GM23248 (cell line): ENCODE data around the gene DCDC2B. TPM values are rescaled to one million over a fixed set of nuclear protein-coding genes. Genes with fewer than 3 reads are reported as not detected.

Experiments used
- DNase-seq: peaks from one replicate; pipeline ENCODE4 v3.0.0-alpha.2; 2015
- H2AFZ ChIP-seq: fragments of 200-600 bp; sonication (generic); 2 replicates; pipeline ENCODE4 v1.6.1; 2016; ENCODE audit warnings: antibody characterized with exemption
- H3F3A ChIP-seq: fragments of 200-600 bp; sonication (generic); 2 replicates; pipeline ENCODE4 v1.6.1; 2016; ENCODE audit warnings: mild to moderate bottlenecking, antibody characterized with exemption, mixed run types; ENCODE audit not compliant: insufficient read depth
- H3K27ac ChIP-seq: fragments of 200-600 bp; sonication (generic); 2 replicates; pipeline ENCODE4 v1.5.1; 2016; ENCODE audit warnings: mild to moderate bottlenecking
- H3K27me3 ChIP-seq: fragments of 200-600 bp; sonication (generic); replicated peaks from 2 replicates; pipeline ENCODE4 v1.6.1; 2016; ENCODE audit warnings: mild to moderate bottlenecking; ENCODE audit not compliant: insufficient read depth
- H3K36me3 ChIP-seq: fragments of 200-600 bp; sonication (generic); 2 replicates; pipeline ENCODE4 v1.6.1; 2016; ENCODE audit warnings: low read depth, mild to moderate bottlenecking
- H3K4me1 ChIP-seq: fragments of 200-600 bp; sonication (generic); 2 replicates; pipeline ENCODE4 v1.6.1; 2016; ENCODE audit warnings: mild to moderate bottlenecking; ENCODE audit not compliant: insufficient read depth
- H3K4me2 ChIP-seq: fragments of 200-600 bp; sonication (generic); one replicate; pipeline ENCODE4 v1.6.1; 2016; ENCODE audit warnings: mild to moderate bottlenecking; ENCODE audit not compliant: unreplicated experiment
- H3K4me3 ChIP-seq: fragments of 200-600 bp; sonication (generic); 2 replicates; pipeline ENCODE4 v1.5.1; 2016; ENCODE audit warnings: mild to moderate bottlenecking
- H3K79me2 ChIP-seq: fragments of 200-600 bp; sonication (generic); 2 replicates; pipeline ENCODE4 v1.6.1; 2016; ENCODE audit warnings: mild to moderate bottlenecking; ENCODE audit not compliant: insufficient read depth
- H3K9ac ChIP-seq: fragments of 200-600 bp; sonication (generic); 2 replicates; pipeline ENCODE4 v1.6.1; 2016; ENCODE audit warnings: mild to moderate bottlenecking
- H3K9me2 ChIP-seq: fragments of 200-600 bp; sonication (generic); 2 replicates; pipeline ENCODE4 v1.6.1; 2016; ENCODE audit warnings: mixed run types, mild to moderate bottlenecking, moderate library complexity; ENCODE audit not compliant: insufficient read depth
- H3K9me3 ChIP-seq: fragments of 200-600 bp; sonication (generic); one replicate; pipeline ENCODE4 v1.6.1; 2017; ENCODE audit warnings: low read depth
- H4K20me1 ChIP-seq: fragments of 200-600 bp; sonication (generic); 2 replicates; pipeline ENCODE4 v1.6.0; 2016; ENCODE audit not compliant: insufficient read depth
- EZH2 ChIP-seq: fragments of 200-600 bp; sonication (generic); IDR thresholded peaks from 2 replicates; pipeline ENCODE4 v1.6.1; 2018; ENCODE audit warnings: antibody characterized with exemption, mild to moderate bottlenecking; ENCODE audit not compliant: insufficient read depth, poor library complexity, severe bottlenecking
- EZH2phosphoT487 ChIP-seq: fragments of 200-600 bp; sonication (generic); IDR thresholded peaks from 2 replicates; pipeline ENCODE4 v1.6.1; 2018; ENCODE audit warnings: antibody characterized with exemption, moderate library complexity, mild to moderate bottlenecking, low read depth; ENCODE audit not compliant: insufficient read depth
- WGBS, 2 experiments: methylation state at CpG; one replicate each; pipeline ENCODE4 v1.1.6; 2015 to 2017; ENCODE audit warnings: low lambda C conversion rate in 2 of 2, low coverage in 1 of 2; ENCODE audit errors: missing lambda C conversion rate in 2 of 2; 5-methylcytosine and 5-hydroxymethylcytosine counted together
- in situ Hi-C: fragments of 300-500 bp; cut with MboI; formaldehyde crosslinking; loops from 2 replicates; pipeline ENCODE4 v1.15.0; 2020
- polyA plus RNA-seq: library from polyadenylated mRNA; unstranded; fragments of >200 nt; fragmentation: Nextera tagmentation; extraction: Ambion mirVana; gene quantifications from 2 replicates; pipeline ENCODE4 v1.2.1, GENCODE V29; 2016
- total RNA-seq: library from RNA; depleted of rRNA; stranded (reverse); fragments of >200 nt; shearing (Covaris generic); gene quantifications from 2 replicates; pipeline ENCODE4 v1.2.3, GENCODE V29; 2014

DCDC2B gene
- total and polyA plus RNA-seq, 2 experiments from 2014 or later: 0.21 TPM; not detected in 1

DNA sequence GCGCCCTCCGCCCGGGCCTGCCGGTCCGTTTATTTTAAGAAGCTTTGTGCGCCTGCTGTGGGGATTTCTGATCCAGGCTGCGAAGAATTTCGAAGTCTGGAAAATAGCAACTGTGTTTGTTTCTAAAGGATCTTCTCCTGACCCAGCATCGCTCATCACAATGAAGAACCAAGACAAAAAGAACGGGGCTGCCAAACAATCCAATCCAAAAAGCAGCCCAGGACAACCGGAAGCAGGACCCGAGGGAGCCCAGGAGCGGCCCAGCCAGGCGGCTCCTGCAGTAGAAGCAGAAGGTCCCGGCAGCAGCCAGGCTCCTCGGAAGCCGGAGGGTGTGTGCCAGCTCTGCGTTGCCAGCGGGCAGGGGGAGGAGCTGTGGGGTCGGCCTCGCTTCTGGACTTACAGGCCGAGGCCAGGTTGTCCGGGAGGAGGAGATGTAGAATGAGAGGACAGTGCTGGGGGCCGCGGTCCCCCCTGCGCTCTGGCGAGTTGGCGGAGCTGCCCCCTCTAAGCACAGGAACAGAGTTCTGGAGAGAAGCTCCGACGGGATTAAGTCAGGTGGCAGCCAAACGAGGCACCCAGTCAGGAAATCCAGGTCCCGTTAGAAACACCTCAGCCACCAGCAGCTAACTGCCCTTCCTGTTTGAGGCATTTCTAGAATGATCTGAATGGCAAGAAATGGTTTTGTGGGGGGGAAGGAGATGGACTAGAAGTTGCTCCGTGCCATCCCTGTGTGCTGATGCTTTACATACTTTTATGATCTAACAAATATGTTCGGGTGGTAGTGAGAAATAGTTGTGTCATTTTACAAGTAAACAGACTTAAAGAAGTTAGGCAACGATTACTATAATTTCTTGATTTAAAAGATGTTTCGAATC lies 28.5 kb upstream of the DCDC2B start:
- H3K36me3 ChIP-seq: peaks cover 19% of the 10 kb centered on the region
- peak overlapping the region; percentile 99 for H3K9ac ChIP-seq
- peak; percentile 79 for DNase-seq
- TF ChIP-seq EZH2: no peak
- no peak for TF ChIP-seq EZH2phosphoT487
- H3K4me3 ChIP-seq: peak overlapping the region; percentile 92
- H3K27me3 ChIP-seq: no peaks in the 10 kb centered on the region
- no peaks in the 10 kb centered on the region for H3K9me3 ChIP-seq
- WGBS, 2 experiments: 1% methylated on average over 27 to 36 of the region's 36 CpGs
- H3K4me1 ChIP-seq: peaks cover 30% of the 10 kb centered on the region
- H3K79me2 ChIP-seq: peaks cover 54% of the 10 kb centered on the region
- H3K4me2 ChIP-seq: peak overlapping the region; percentile 99
- peak overlapping the region; percentile 99 for H3K27ac ChIP-seq
- H3K9me2 ChIP-seq: no peaks in the 10 kb centered on the region
- in situ Hi-C loops: no loop called here
- peaks cover 47% of the 10 kb centered on the region for H3F3A ChIP-seq
- peaks cover 5% of the 10 kb centered on the region; the same call in 1 of the 2 replicates for H4K20me1 ChIP-seq
- peak overlapping the region; percentile 66 for H2AFZ ChIP-seq

DNA sequence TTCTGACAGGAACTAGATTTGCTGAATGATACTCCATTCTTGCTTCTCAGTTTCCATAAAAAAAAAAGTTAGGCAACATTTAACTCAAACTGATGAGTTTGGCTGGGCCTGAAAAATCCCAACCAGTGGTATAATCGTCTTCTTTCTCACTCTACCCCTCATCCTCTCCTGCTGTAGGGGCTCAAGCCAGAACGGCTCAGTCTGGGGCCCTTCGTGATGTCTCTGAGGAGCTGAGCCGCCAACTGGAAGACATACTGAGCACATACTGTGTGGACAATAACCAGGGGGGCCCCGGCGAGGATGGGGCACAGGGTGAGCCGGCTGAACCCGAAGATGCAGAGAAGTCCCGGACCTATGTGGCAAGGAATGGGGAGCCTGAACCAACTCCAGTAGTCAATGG lies 27.8 kb upstream of the DCDC2B start:
- H3K79me2 ChIP-seq: peaks cover 60% of the 10 kb centered on the region
- H3K4me3 ChIP-seq: peak overlapping the region; percentile 92
- H3K4me2 ChIP-seq: peak overlapping the region; percentile 99
- H3K36me3 ChIP-seq: peaks cover 25% of the 10 kb centered on the region
- no peak for DNase-seq
- TF ChIP-seq EZH2: no peak
- no peak for TF ChIP-seq EZH2phosphoT487
- H3F3A ChIP-seq: peaks cover 47% of the 10 kb centered on the region
- no peaks in the 10 kb centered on the region for H3K9me2 ChIP-seq
- no peaks in the 10 kb centered on the region for H3K27me3 ChIP-seq
- no peak overlapping the region for H2AFZ ChIP-seq
- no peaks in the 10 kb centered on the region for H3K9me3 ChIP-seq
- WGBS, 2 experiments: 15% methylated on average over 9 of the region's 9 CpGs
- peak overlapping the region; percentile 99 for H3K27ac ChIP-seq
- peaks cover 5% of the 10 kb centered on the region; the same call in 1 of the 2 replicates for H4K20me1 ChIP-seq
- peaks cover 35% of the 10 kb centered on the region for H3K4me1 ChIP-seq
- peak overlapping the region; percentile 99 for H3K9ac ChIP-seq
- in situ Hi-C loops: no loop called here

DNA sequence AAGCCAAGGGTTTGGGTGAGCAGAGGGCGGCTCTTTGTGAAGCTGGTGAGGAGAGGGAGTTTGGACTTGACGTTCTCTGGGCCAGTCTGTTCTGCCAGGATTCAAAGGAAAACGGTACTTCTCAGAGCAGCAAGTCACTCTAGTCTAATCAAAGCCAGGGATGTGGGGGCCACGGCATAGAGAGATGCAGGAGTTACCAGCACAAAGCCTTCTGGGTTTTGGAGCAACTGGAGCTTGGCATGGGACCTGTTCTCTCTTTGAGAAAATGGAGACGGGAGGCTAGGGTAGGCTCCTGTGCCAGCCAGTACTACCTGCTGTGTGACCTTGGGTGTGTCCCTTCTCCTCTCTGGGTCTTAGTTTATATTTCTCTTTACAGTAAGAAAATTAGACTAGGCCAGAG lies 27.3 kb upstream of the DCDC2B start:
- Histone ChIP-seq H3K4me2 (peak overlapping the region; percentile 99), H3K36me3 (peaks cover 26% of the 10 kb centered on the region), H3K27ac (peak overlapping the region; percentile 99; the same call in 1 of the 2 replicates), H2AFZ (no peak overlapping the region), H3F3A (peaks cover 44% of the 10 kb centered on the region), H3K9me2 (no peaks in the 10 kb centered on the region), H3K9me3 (no peaks in the 10 kb centered on the region), H3K4me3 (peak overlapping the region; percentile 92), H3K4me1 (peaks cover 39% of the 10 kb centered on the region), H4K20me1 (peaks cover 5% of the 10 kb centered on the region; the same call in 1 of the 2 replicates), H3K9ac (peak overlapping the region; percentile 99), H3K79me2 (peaks cover 65% of the 10 kb centered on the region), H3K27me3 (no peaks in the 10 kb centered on the region)
- peak; percentile 38 for DNase-seq
- in situ Hi-C loops: no loop called here
- 12 to 15% methylated on average over 5 of the region's 5 CpGs for WGBS, 2 experiments
- TF ChIP-seq EZH2 (no peak), EZH2phosphoT487 (no peak)

DNA sequence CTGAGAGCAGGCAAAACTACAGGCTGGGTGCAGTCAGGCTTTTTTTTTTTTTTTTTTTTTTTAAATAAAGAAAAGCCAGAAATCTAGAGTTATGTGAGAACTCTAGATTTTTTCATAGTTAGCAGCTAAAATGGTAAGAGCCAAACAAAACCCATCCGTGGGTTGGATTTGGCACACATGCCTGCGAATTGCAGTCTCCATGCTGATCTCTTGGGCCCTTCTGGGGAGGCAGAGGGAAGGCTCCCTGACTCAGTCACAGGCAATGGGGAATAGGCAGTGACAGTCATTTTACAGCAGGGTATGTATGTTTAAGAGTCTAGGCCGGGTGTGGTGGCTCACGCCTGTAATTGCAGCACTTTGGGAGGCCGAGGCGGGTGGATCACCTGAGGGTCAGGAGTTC lies 26.8 kb upstream of the DCDC2B start:
- in situ Hi-C loops: no loop called here
- no peak overlapping the region for H2AFZ ChIP-seq
- DNase-seq: peak; percentile 54
- peak overlapping the region; percentile 99; the same call in 1 of the 2 replicates for H3K27ac ChIP-seq
- no peaks in the 10 kb centered on the region for H3K9me3 ChIP-seq
- H3K27me3 ChIP-seq: no peaks in the 10 kb centered on the region
- TF ChIP-seq EZH2phosphoT487 (no peak), EZH2 (no peak)
- H3K4me1 ChIP-seq: peaks cover 39% of the 10 kb centered on the region
- peaks cover 30% of the 10 kb centered on the region for H3K36me3 ChIP-seq
- H3K9ac ChIP-seq: peak overlapping the region; percentile 99
- no peaks in the 10 kb centered on the region for H3K9me2 ChIP-seq
- peaks cover 40% of the 10 kb centered on the region for H3F3A ChIP-seq
- peaks cover 5% of the 10 kb centered on the region; the same call in 1 of the 2 replicates for H4K20me1 ChIP-seq
- H3K79me2 ChIP-seq: peaks cover 70% of the 10 kb centered on the region
- WGBS, 2 experiments: 67 to 82% methylated on average over 3 to 6 of the region's 6 CpGs
- peak overlapping the region; percentile 99 for H3K4me2 ChIP-seq
- H3K4me3 ChIP-seq: peak overlapping the region; percentile 92
